Loucy (cell line): Measurements from ENCODE around the gene CCN2.

ENCODE experiments used
- CTCF ChIP-seq: fragments of 200-600 bp; sonication (generic); conservative IDR thresholded peaks from 2 replicates; pipeline ENCODE4 v1.5.1; 2014; ENCODE audit warnings: mild to moderate bottlenecking, antibody characterized with exemption, low read length
- EZH2phosphoT487 ChIP-seq: fragments of 200-600 bp; IDR thresholded peaks from 2 replicates; pipeline ENCODE4 v1.6.1; 2018; ENCODE audit warnings: antibody characterized with exemption, mild to moderate bottlenecking, moderate library complexity, borderline replicate concordance

GRCh38 chr6:131979515-131980337, 28.6 kb upstream of the CCN2 start:
- no peak for TF ChIP-seq CTCF
- TF ChIP-seq EZH2phosphoT487 = no peak
